Measurements from ENCODE around the gene RALGAPA2.

The RALGAPA2 gene

DNA sequence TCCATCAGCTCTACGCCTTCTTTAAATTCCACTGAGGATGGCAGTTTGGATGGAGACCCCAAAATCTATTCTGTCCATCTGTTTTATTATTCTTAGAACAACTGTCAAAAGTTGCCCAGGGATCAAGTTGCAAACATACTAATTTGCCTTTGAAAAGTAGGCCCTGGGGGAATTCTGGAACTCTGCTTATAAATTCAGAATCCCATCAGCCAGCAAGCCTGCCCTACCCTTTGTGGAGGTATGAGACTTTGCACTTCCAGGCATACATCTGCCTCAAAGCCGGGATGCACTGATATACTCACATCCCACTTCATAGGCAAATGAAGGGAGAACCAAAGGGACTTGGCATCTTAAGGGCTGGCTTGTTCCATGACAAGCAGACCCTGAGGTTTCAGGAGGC is 250.9 kb downstream of the RALGAPA2 start:
- DNase-seq (ENCODE audit: low spot score) = no peak
- in situ Hi-C loops (cut with MboI; ENCODE audit: low sequenced_read_pairs, unreplicated experiment) = no loop called here
- TF ChIP-seq, protein P1, sequence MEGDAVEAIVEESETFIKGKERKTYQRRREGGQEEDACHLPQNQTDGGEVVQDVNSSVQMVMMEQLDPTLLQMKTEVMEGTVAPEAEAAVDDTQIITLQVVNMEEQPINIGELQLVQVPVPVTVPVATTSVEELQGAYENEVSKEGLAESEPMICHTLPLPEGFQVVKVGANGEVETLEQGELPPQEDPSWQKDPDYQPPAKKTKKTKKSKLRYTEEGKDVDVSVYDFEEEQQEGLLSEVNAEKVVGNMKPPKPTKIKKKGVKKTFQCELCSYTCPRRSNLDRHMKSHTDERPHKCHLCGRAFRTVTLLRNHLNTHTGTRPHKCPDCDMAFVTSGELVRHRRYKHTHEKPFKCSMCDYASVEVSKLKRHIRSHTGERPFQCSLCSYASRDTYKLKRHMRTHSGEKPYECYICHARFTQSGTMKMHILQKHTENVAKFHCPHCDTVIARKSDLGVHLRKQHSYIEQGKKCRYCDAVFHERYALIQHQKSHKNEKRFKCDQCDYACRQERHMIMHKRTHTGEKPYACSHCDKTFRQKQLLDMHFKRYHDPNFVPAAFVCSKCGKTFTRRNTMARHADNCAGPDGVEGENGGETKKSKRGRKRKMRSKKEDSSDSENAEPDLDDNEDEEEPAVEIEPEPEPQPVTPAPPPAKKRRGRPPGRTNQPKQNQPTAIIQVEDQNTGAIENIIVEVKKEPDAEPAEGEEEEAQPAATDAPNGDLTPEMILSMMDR (IDR thresholded peaks at IDR 0.05; ENCODE audit: borderline replicate concordance, control extremely low read depth, extremely low read depth, insufficient read depth, missing control alignments) = no peak

DNA sequence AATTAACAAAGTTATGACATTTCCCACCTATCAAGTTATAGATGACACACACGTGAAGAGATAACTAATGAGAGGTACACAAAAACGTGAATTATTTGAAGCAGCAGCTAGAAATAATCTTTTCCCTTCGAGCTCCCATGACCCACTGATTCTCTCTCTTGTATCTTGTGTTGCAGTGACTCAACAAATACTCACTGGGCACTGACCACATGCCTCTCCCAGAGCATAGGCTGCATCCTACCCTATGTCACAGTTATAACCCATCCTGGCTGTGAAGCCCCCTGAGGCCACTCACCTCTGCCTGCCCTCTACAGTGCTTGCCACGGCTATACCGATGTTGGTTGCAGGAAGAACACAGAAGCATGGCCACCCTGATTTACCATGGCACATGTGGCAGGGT is 252.7 kb downstream of the RALGAPA2 start:
- DNase-seq (ENCODE audit: low spot score) = no peak
- in situ Hi-C loops (cut with MboI; ENCODE audit: low sequenced_read_pairs, unreplicated experiment) = no loop called here
- TF ChIP-seq, protein P1 (IDR thresholded peaks at IDR 0.05; ENCODE audit: borderline replicate concordance, control extremely low read depth, extremely low read depth, insufficient read depth, missing control alignments) = no peak

DNA sequence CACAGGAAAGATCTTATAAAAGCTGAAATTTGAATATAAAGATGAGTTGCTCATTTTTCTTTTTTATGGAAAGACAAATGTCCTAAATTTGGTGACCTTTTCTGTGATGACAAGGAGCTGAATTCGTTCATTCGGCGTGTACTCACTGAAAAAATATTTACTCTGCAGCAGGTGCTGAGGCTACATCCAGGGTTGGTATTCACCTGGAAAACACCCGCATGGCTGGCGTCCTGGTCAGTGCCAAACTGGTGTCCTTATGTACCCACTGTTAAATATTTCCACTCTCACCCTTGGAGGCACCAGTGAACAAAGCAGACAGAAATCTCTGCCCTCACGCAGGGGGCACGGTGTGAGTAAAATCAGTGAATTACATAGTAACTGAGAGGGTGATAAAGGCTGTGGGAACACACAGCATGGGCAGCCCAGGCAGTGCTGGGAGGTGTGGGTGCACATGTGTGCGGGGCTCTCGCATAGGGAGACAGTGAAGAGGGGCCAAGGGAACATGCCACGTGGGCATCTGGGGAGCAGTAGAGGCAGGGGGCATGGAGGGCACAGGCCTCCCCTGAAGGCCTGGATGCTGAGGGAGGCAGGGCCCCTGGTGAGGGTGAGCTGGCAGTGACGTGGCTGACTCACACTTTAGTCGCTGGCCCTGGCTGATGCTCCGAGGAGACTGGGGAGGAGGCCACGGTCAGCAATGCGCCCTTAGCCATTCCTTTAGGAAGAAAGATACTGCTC is 254.9 kb downstream of the RALGAPA2 start:
- no peak for DNase-seq (ENCODE audit: low spot score)
- TF ChIP-seq, protein P1 (IDR thresholded peaks at IDR 0.05; ENCODE audit: borderline replicate concordance, control extremely low read depth, extremely low read depth, insufficient read depth, missing control alignments) = no peak
- in situ Hi-C loops (cut with MboI; ENCODE audit: low sequenced_read_pairs, unreplicated experiment) = no loop called here

DNA sequence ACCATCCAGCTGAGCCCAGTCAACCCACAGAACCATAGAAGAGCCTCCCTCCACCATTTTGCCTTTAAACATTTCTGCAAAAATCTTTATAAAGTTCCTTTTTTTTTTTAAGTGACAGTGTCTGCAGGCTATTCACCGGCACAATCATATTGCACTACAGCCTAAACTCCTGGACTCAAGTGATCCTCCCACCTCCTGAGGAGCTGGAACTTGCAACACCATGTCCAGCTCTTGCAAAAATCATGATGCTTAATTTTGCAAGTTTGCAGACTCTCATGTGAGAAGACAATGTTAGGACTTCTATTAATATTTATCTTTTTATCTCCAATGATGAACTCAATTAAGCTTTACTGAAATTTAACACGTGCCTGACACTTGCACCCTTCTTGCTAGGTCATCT is 255.7 kb downstream of the RALGAPA2 start:
- in situ Hi-C loops (cut with MboI; ENCODE audit: low sequenced_read_pairs, unreplicated experiment) = no loop called here
- TF ChIP-seq, protein P1 (IDR thresholded peaks at IDR 0.05; ENCODE audit: borderline replicate concordance, control extremely low read depth, extremely low read depth, insufficient read depth, missing control alignments) = no peak
- no peak for DNase-seq (ENCODE audit: low spot score)

DNA sequence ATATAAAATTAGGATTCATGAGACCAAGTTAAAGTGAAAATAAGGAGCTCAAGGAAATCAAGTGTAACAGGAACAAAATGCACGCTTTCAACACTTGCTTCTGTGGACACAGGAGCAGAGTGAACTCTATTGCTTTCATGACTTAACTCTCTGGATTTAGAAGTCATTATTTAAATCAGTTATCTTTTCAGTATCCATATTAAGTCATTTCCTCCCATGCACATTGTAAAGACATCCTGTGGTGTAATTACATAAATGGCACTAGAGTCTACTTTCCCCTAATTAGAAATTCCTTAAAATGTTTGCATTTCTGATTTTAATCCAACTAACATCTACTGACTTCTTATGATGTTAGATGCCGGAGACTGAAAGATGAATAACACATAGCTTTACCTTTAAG is 256.5 kb downstream of the RALGAPA2 start:
- no peak for DNase-seq (ENCODE audit: low spot score)
- TF ChIP-seq, protein P1 (IDR thresholded peaks at IDR 0.05; ENCODE audit: borderline replicate concordance, control extremely low read depth, extremely low read depth, insufficient read depth, missing control alignments) = no peak
- in situ Hi-C loops (cut with MboI; ENCODE audit: low sequenced_read_pairs, unreplicated experiment) = no loop called here

DNA sequence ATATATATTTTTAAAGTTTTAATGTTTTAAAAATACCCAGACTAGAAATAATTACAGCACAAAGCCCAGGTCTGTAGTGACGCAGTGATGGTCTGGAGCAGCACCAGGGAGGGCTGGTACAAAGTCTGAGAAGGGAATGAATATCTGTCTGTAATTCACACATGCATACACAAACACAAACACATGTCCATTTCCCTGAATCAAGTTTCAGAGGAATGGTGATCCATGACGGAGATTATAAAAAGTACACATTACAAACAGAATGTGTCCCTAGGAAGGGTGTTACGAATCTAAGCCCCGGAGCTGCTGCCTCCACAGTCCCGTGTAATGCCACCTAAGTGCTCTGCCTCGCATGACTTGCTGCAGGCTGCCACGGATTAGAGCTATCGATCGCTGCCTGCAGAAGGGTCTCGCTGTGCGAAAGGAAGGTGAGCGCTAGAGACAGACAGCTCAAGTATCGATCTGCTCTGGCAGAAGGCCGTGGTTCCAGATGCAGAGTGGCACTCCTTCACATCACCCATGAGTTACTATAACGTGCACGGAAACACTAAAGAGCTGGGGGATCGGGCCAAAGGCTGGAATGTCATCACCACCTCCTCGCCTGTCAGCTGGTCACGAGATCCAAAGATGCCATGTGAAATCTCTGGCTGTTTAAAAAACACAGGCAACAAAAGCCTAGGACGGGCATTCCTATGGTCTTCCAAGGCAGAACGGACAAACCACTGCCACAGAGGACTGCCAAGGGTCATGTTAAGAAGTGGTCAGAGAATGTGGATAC is 257.4 kb downstream of the RALGAPA2 start:
- DNase-seq (ENCODE audit: low spot score) = no peak
- in situ Hi-C loops (cut with MboI; ENCODE audit: low sequenced_read_pairs, unreplicated experiment) = no loop called here
- TF ChIP-seq, protein P1 (IDR thresholded peaks at IDR 0.05; ENCODE audit: borderline replicate concordance, control extremely low read depth, extremely low read depth, insufficient read depth, missing control alignments) = no peak
